H9 (cell line): Measurements from ENCODE around the gene UCKL1. TPM values are rescaled to one million over a fixed set of nuclear protein-coding genes. Genes with fewer than 3 reads are reported as not detected.

Experiments
- DNase-seq: peaks from one replicate; pipeline ENCODE4 v3.0.0-alpha.2; 2017
- H2AFZ ChIP-seq: one replicate; pipeline ENCODE4 v1.6.1; 2013; ENCODE audit warnings: mild to moderate bottlenecking, low read length, control low read depth, moderate library complexity
- H2AK5ac ChIP-seq: 2 replicates; pipeline ENCODE4 v1.6.1; 2013; ENCODE audit warnings: low read length, control low read depth, mixed read lengths; ENCODE audit not compliant: insufficient read length
- H2BK120ac ChIP-seq: one replicate; pipeline ENCODE4 v1.6.1; 2013; ENCODE audit warnings: low read depth, mild to moderate bottlenecking, low read length, control low read depth, inconsistent platforms; ENCODE audit not compliant: poor library complexity, severe bottlenecking
- H2BK12ac ChIP-seq: 2 replicates; pipeline ENCODE4 v1.6.1; 2013; ENCODE audit warnings: low read length, control low read depth, mixed read lengths, low read depth; ENCODE audit not compliant: insufficient read length
- H2BK15ac ChIP-seq: 2 replicates; pipeline ENCODE4 v1.6.1; 2013; ENCODE audit warnings: low read depth, low read length, control low read depth
- H2BK20ac ChIP-seq: one replicate; pipeline ENCODE4 v1.6.1; 2013; ENCODE audit warnings: low read depth, mild to moderate bottlenecking, low read length, control low read depth, inconsistent platforms; ENCODE audit not compliant: poor library complexity, severe bottlenecking
- H2BK5ac ChIP-seq: 2 replicates; pipeline ENCODE4 v1.6.1; 2013; ENCODE audit warnings: low read length, control low read depth, mixed read lengths; ENCODE audit not compliant: insufficient read length
- H3K14ac ChIP-seq: 2 replicates; pipeline ENCODE4 v1.6.1; 2013; ENCODE audit warnings: low read length, control low read depth; ENCODE audit not compliant: insufficient read depth
- H3K18ac ChIP-seq: 2 replicates; pipeline ENCODE4 v1.6.1; 2013; ENCODE audit warnings: low read depth, mild to moderate bottlenecking, mixed read lengths, low read length, control low read depth; ENCODE audit not compliant: insufficient read length
- H3K23ac ChIP-seq: 2 replicates; pipeline ENCODE4 v1.6.1; 2013; ENCODE audit warnings: low read length, control low read depth, mixed read lengths, low read depth; ENCODE audit not compliant: insufficient read length
- H3K23me2 ChIP-seq: 2 replicates; pipeline ENCODE4 v1.6.1; 2013; ENCODE audit warnings: low read depth, mild to moderate bottlenecking, mixed read lengths, low read length, control low read depth; ENCODE audit not compliant: insufficient read length, poor library complexity, severe bottlenecking
- H3K27ac ChIP-seq: 2 replicates; pipeline ENCODE4 v1.5.1; 2013; ENCODE audit warnings: low read length, control low read depth, mixed read lengths, low read depth; ENCODE audit not compliant: insufficient read length
- H3K27me3 ChIP-seq: 2 replicates; pipeline ENCODE4 v1.6.1; 2013; ENCODE audit warnings: low read length, control low read depth, inconsistent platforms; ENCODE audit not compliant: insufficient read depth
- H3K4ac ChIP-seq: 2 replicates; pipeline ENCODE4 v1.6.1; 2013; ENCODE audit warnings: low read depth, mild to moderate bottlenecking, control low read depth, inconsistent platforms, low read length, moderate library complexity
- H3K4me1 ChIP-seq: 2 replicates; pipeline ENCODE4 v1.6.1; 2013; ENCODE audit warnings: low read length, control low read depth, inconsistent platforms; ENCODE audit not compliant: insufficient read depth
- H3K4me2 ChIP-seq: 2 replicates; pipeline ENCODE4 v1.6.1; 2013; ENCODE audit warnings: low read length, control low read depth, mixed read lengths; ENCODE audit not compliant: insufficient read length, insufficient read depth
- H3K56ac ChIP-seq: 2 replicates; pipeline ENCODE4 v1.6.1; 2013; ENCODE audit warnings: low read depth, mild to moderate bottlenecking, mixed read lengths, low read length, control low read depth; ENCODE audit not compliant: insufficient read length
- H3K79me1 ChIP-seq: 2 replicates; pipeline ENCODE4 v1.6.1; 2013; ENCODE audit warnings: low read depth, mild to moderate bottlenecking, moderate library complexity, low read length, control low read depth, inconsistent platforms; ENCODE audit not compliant: insufficient read depth, poor library complexity, severe bottlenecking
- H3K79me2 ChIP-seq: 2 replicates; pipeline ENCODE4 v1.6.1; 2013; ENCODE audit warnings: low read length, control low read depth, inconsistent platforms; ENCODE audit not compliant: insufficient read depth
- H3K9ac ChIP-seq: 2 replicates; pipeline ENCODE4 v1.6.1; 2013; ENCODE audit warnings: low read length, control low read depth, mixed read lengths; ENCODE audit not compliant: insufficient read length; ENCODE audit errors: extremely low read depth
- H3K9me3 ChIP-seq: one replicate; pipeline ENCODE4 v1.6.1; 2013; ENCODE audit warnings: low read depth, low read length, inconsistent platforms; ENCODE audit not compliant: control insufficient read depth
- H3T11ph ChIP-seq: one replicate; pipeline ENCODE4 v1.6.1; 2013; ENCODE audit warnings: mild to moderate bottlenecking, low read length, control low read depth, inconsistent platforms
- H4K20me1 ChIP-seq: one replicate; pipeline ENCODE4 v1.6.1; 2013; ENCODE audit not compliant: control insufficient read depth, insufficient read length, insufficient read depth
- H4K5ac ChIP-seq: 2 replicates; pipeline ENCODE4 v1.6.1; 2013; ENCODE audit warnings: low read depth, mild to moderate bottlenecking, mixed read lengths, low read length, control low read depth; ENCODE audit not compliant: insufficient read length
- H4K8ac ChIP-seq: replicated peaks from 2 replicates; pipeline ENCODE4 v1.6.1; 2013; ENCODE audit warnings: low read length, control low read depth, mixed read lengths, low read depth; ENCODE audit not compliant: insufficient read length
- H4K91ac ChIP-seq: 2 replicates; pipeline ENCODE4 v1.6.1; 2013; ENCODE audit warnings: low read depth, mild to moderate bottlenecking, moderate library complexity, mixed read lengths, low read length, control low read depth; ENCODE audit not compliant: insufficient read length
- H3K27ac Mint-ChIP-seq, 3 experiments: 2 replicates in 2 of 3; 3 replicates in 1 of 3; pipeline ENCODE4 v1.8.0; 2020 to 2021; ENCODE audit warnings: mixed read lengths in 3 of 3, mild to moderate bottlenecking in 1 of 3, moderate library complexity in 1 of 3
- H3K27me3 Mint-ChIP-seq: 2 replicates; pipeline ENCODE4 v1.8.0; 2021; ENCODE audit warnings: low read depth, mild to moderate bottlenecking, moderate library complexity, mixed read lengths
- H3K36me3 Mint-ChIP-seq, 3 experiments: 2 replicates in 2 of 3; 3 replicates in 1 of 3; pipeline ENCODE4 v1.8.0; 2020 to 2021; ENCODE audit warnings: low read depth in 3 of 3, mixed read lengths in 3 of 3; ENCODE audit not compliant: insufficient read depth in 1 of 3
- H3K4me1 Mint-ChIP-seq, 2 experiments: 2 replicates each; pipeline ENCODE4 v1.8.0; 2020; ENCODE audit warnings: mixed read lengths in 2 of 2
- H3K4me3 Mint-ChIP-seq, 2 experiments: 2 replicates in 1 of 2; 3 replicates in 1 of 2; pipeline ENCODE4 v1.8.0; 2020 to 2021; ENCODE audit warnings: mild to moderate bottlenecking in 2 of 2, mixed read lengths in 2 of 2, moderate library complexity in 1 of 2
- H3K9me3 Mint-ChIP-seq, 2 experiments: 2 replicates in 1 of 2; 3 replicates in 1 of 2; pipeline ENCODE4 v1.8.0; 2020; ENCODE audit warnings: mild to moderate bottlenecking in 2 of 2, mixed read lengths in 2 of 2, moderate library complexity in 1 of 2
- WGBS: extraction: QIAGEN DNeasy Blood & Tissue Kit; methylation state at CpG from one replicate; pipeline ENCODE4 v1.1.7; 2013; ENCODE audit warnings: missing lambda C conversion rate, low lambda C conversion rate, mixed read lengths; ENCODE audit not compliant: insufficient read length; ENCODE audit errors: extremely low coverage; 5-methylcytosine and 5-hydroxymethylcytosine counted together
- total RNA-seq: library from RNA; stranded (reverse); gene quantifications from 2 replicates; pipeline ENCODE4 v1.2.1, GENCODE V29; 2021
- TF ChIP-seq, protein P1 (sequence below): fragments of 200-600 bp; sonication (generic); conservative IDR thresholded peaks from 3 replicates; pipeline ENCODE4 v1.8.0; 2021; ENCODE audit warnings: antibody characterized with exemption, mild to moderate bottlenecking

Gene UCKL1
- total RNA-seq, 1 experiment from 2014 or later, result 40.9 TPM

DNA sequence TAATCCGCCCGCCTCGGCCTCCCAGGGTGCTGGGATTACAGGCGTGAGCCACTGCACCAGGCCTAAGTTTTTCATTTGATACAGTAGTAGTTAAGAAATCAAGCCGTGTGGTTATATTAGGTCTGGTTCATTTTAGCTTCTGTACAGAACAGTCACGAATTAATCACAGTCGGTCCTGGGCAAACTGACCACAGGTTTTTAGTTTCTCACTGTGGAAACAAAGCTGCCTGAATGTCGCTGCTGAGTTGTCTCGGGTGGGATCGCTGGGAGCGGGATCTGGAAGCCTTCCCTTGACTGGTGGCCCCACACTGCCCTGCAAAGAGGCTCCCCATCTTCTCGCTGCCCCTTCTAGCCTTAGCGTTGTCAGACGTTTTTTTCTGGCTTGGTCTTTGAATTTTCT, 18.6 kb downstream of the UCKL1 start:
- Histone ChIP-seq H2AK5ac (no peak overlapping the region), H4K5ac (no peak overlapping the region), H3K9ac (no peak overlapping the region), H3T11ph (no peak overlapping the region), H3K79me1 (no peaks in the 10 kb centered on the region), H2BK5ac (no peak overlapping the region), H3K23ac (no peak overlapping the region), H4K91ac (no peak overlapping the region), H2BK120ac (no peak overlapping the region), H2BK20ac (no peak overlapping the region), H2BK15ac (no peak overlapping the region), H3K79me2 (0 out of 2 replicates have a peak, but pooled peaks cover 4% of the 10 kb centered on the region), H3K23me2 (peaks cover 13% of the 10 kb centered on the region), H3K56ac (no peak overlapping the region), H3K9me3 (no peaks in the 10 kb centered on the region), H3K27ac (no peak overlapping the region), H3K4me1 (no peaks in the 10 kb centered on the region), H2BK12ac (no peak overlapping the region), H3K18ac (no peak overlapping the region), H4K8ac (no peak overlapping the region), H3K14ac (no peak overlapping the region), H2AFZ (no peak overlapping the region), H3K27me3 (no peaks in the 10 kb centered on the region), H4K20me1 (no peaks in the 10 kb centered on the region), H3K4ac (no peak overlapping the region), H3K4me2 (no peak overlapping the region)
- Mint-ChIP-seq H3K9me3 (no peaks in the 10 kb centered on the region), H3K4me3 (peak overlapping the region in 1 of 2 experiments; percentile 38; a peak in 1 of 5 replicates), H3K27me3 (no peaks in the 10 kb centered on the region), H3K4me1 (peaks cover 3 to 7% of the 10 kb centered on the region in 2 experiments), H3K27ac (peak overlapping the region in 1 of 3 experiments; percentile 77; a peak in 2 of 7 replicates), H3K36me3 (peaks cover 2 to 24% (median 21%) of the 10 kb centered on the region in 3 experiments; a peak in 6 of 7 replicates)
- TF ChIP-seq, protein P1, sequence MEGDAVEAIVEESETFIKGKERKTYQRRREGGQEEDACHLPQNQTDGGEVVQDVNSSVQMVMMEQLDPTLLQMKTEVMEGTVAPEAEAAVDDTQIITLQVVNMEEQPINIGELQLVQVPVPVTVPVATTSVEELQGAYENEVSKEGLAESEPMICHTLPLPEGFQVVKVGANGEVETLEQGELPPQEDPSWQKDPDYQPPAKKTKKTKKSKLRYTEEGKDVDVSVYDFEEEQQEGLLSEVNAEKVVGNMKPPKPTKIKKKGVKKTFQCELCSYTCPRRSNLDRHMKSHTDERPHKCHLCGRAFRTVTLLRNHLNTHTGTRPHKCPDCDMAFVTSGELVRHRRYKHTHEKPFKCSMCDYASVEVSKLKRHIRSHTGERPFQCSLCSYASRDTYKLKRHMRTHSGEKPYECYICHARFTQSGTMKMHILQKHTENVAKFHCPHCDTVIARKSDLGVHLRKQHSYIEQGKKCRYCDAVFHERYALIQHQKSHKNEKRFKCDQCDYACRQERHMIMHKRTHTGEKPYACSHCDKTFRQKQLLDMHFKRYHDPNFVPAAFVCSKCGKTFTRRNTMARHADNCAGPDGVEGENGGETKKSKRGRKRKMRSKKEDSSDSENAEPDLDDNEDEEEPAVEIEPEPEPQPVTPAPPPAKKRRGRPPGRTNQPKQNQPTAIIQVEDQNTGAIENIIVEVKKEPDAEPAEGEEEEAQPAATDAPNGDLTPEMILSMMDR, result no peak
- WGBS, result no CpG with 5 or more reads among the region's 14 CpGs
- no peak for DNase-seq
